HEK293 (cell line): ENCODE measurements around the gene PGAP1.

Experiments
- WT1 ChIP-seq: fragments of 450-650 bp; formaldehyde crosslinking; IDR thresholded peaks from 2 replicates; pipeline ENCODE4 v1.5.1; 2016; ENCODE audit warnings: missing biosample characterization, missing genetic modification characterization
- YY2 ChIP-seq: fragments of 450-650 bp; formaldehyde crosslinking; IDR thresholded peaks from 2 replicates; pipeline ENCODE4 v1.5.1; 2016; ENCODE audit warnings: missing biosample characterization, missing genetic modification characterization
- ZBTB1 ChIP-seq: fragments of 450-650 bp; formaldehyde crosslinking; IDR thresholded peaks from 2 replicates; pipeline ENCODE4 v1.5.1; 2016; ENCODE audit warnings: missing biosample characterization, missing genetic modification characterization
- ZBTB17 ChIP-seq: fragments of 450-650 bp; formaldehyde crosslinking; IDR thresholded peaks from 2 replicates; pipeline ENCODE4 v1.5.1; 2016; ENCODE audit warnings: missing biosample characterization, missing genetic modification characterization
- ZNF114 ChIP-seq: fragments of 450-650 bp; formaldehyde crosslinking; IDR thresholded peaks from 2 replicates; pipeline ENCODE4 v1.5.0; 2017; ENCODE audit warnings: missing biosample characterization, missing genetic modification characterization
- ZNF202 ChIP-seq: fragments of 450-650 bp; formaldehyde crosslinking; IDR thresholded peaks from 2 replicates; pipeline ENCODE4 v1.5.1; 2016; ENCODE audit warnings: missing biosample characterization, missing genetic modification characterization, borderline replicate concordance
- ZNF24 ChIP-seq: fragments of 450-650 bp; formaldehyde crosslinking; IDR thresholded peaks from 2 replicates; pipeline ENCODE4 v1.5.1; 2016; ENCODE audit warnings: missing biosample characterization, missing genetic modification characterization
- ZNF350 ChIP-seq: fragments of 450-650 bp; formaldehyde crosslinking; IDR thresholded peaks from 2 replicates; pipeline ENCODE4 v1.5.0; 2017; ENCODE audit warnings: missing biosample characterization, mild to moderate bottlenecking, missing genetic modification characterization
- ZNF391 ChIP-seq: fragments of 450-650 bp; formaldehyde crosslinking; IDR thresholded peaks from 2 replicates; pipeline ENCODE4 v1.5.1; 2016; ENCODE audit warnings: low read depth, missing biosample characterization, missing genetic modification characterization, borderline replicate concordance
- ZNF404 ChIP-seq: fragments of 450-650 bp; formaldehyde crosslinking; IDR thresholded peaks from 2 replicates; pipeline ENCODE4 v1.5.1; 2017; ENCODE audit warnings: missing biosample characterization, missing genetic modification characterization
- ZNF561 ChIP-seq: fragments of 450-650 bp; IDR thresholded peaks from 2 replicates; pipeline ENCODE4 v1.5.1; 2018; ENCODE audit warnings: missing biosample characterization, missing genetic modification characterization, borderline replicate concordance
- ZNF837 ChIP-seq: fragments of 450-650 bp; formaldehyde crosslinking; IDR thresholded peaks from 2 replicates; pipeline ENCODE4 v1.5.1; 2016; ENCODE audit warnings: missing biosample characterization, missing genetic modification characterization
- TF ChIP-seq, protein P1 (sequence below): fragments of 450-650 bp; formaldehyde crosslinking; IDR thresholded peaks from 2 replicates; pipeline ENCODE4 v1.5.1; 2016; ENCODE audit warnings: missing biosample characterization, missing genetic modification characterization

DNA sequence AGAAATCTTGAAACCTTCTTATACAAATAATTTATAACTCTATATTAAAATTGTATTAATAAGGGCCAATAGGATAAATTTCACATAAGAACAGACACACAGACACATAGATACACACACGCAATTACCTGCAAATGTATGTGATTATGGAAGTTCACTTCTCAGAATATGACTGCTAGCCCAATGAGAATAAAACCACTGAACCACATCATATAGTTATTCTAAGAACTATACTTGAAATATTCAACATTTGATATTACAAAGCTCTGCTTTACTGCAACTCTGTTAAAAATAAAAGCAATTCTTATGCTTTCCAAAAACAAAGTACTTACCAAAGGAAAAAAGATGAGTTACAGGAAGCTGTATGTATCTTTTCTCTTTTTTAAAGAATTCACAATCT, 51.1 kb downstream of the PGAP1 start:
- TF ChIP-seq ZBTB1: no peak
- TF ChIP-seq, protein P1, sequence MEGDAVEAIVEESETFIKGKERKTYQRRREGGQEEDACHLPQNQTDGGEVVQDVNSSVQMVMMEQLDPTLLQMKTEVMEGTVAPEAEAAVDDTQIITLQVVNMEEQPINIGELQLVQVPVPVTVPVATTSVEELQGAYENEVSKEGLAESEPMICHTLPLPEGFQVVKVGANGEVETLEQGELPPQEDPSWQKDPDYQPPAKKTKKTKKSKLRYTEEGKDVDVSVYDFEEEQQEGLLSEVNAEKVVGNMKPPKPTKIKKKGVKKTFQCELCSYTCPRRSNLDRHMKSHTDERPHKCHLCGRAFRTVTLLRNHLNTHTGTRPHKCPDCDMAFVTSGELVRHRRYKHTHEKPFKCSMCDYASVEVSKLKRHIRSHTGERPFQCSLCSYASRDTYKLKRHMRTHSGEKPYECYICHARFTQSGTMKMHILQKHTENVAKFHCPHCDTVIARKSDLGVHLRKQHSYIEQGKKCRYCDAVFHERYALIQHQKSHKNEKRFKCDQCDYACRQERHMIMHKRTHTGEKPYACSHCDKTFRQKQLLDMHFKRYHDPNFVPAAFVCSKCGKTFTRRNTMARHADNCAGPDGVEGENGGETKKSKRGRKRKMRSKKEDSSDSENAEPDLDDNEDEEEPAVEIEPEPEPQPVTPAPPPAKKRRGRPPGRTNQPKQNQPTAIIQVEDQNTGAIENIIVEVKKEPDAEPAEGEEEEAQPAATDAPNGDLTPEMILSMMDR (tag by site-specific recombination): no peak
- no peak for TF ChIP-seq ZNF24 (tag by site-specific recombination)
- TF ChIP-seq ZNF391: no peak
- TF ChIP-seq YY2 (tag by site-specific recombination): no peak
- TF ChIP-seq ZNF202 (tag by site-specific recombination): no peak
- no peak for TF ChIP-seq WT1 (tag by site-specific recombination)
- no peak for TF ChIP-seq ZNF350 (tag by site-specific recombination)
- TF ChIP-seq ZNF404 (tag by site-specific recombination): no peak
- TF ChIP-seq ZNF561 (tag by site-specific recombination): no peak
- no peak for TF ChIP-seq ZNF837
- TF ChIP-seq ZNF114 (tag by site-specific recombination): no peak
- no peak for TF ChIP-seq ZBTB17 (tag by site-specific recombination)
